ENCODE measurements around the gene ATP11B. TPM values are rescaled to one million over a fixed set of nuclear protein-coding genes. Genes with fewer than 3 reads are reported as not detected.

Gene ATP11B
- polyA plus RNA-seq, 3 donors: 11.1 to 25.1 (median 13.5) TPM

GRCh38 chr3:182913889-182914288, 120.6 kb downstream of the ATP11B start:
- no peak overlapping the region for H3K27ac ChIP-seq (ENCODE audit: low read depth in 1 of 2, low read length in 2 of 2)
- no peak for TF ChIP-seq CTCF (IDR thresholded peaks at IDR 0.05)
- no peak overlapping the region for H3K4me2 ChIP-seq (replicated peaks; ENCODE audit: extremely low read depth, low read length, poor library complexity, severe bottlenecking)
- H3K9me3 ChIP-seq (replicated peaks in 1 of 2; ENCODE audit: control insufficient read depth in 1 of 2, insufficient read depth in 1 of 2, low read length in 2 of 2): no peaks in the 10 kb centered on the region
- no peaks in the 10 kb centered on the region for H3K79me2 ChIP-seq (ENCODE audit: insufficient read depth, low read length)
- H3K4me1 ChIP-seq (ENCODE audit: control insufficient read depth in 1 of 2, insufficient read depth in 2 of 2, low read length in 2 of 2): no peaks in the 10 kb centered on the region
- no peak overlapping the region for H3K9ac ChIP-seq (ENCODE audit: insufficient read depth, low read length, poor library complexity, severe bottlenecking)
- peaks cover 30 to 91% of the 10 kb centered on the region in 2 donors for H3K36me3 ChIP-seq (replicated peaks in 1 of 2; ENCODE audit: control insufficient read depth in 1 of 2, insufficient read depth in 2 of 2, low read length in 2 of 2)
- H4K20me1 ChIP-seq (ENCODE audit: insufficient read depth, low read length): no peaks in the 10 kb centered on the region
- no peak overlapping the region for H2AFZ ChIP-seq (ENCODE audit: insufficient read depth, low read depth, low read length, poor library complexity, severe bottlenecking)
- Mint-ChIP-seq H3K27ac (no peak overlapping the region), H3K36me3 (peaks cover 49 to 59% of the 10 kb centered on the region in 2 donors), H3K4me1 (no peaks in the 10 kb centered on the region), H3K27me3 (ENCODE audit: low read depth in 3 of 3) (no peaks in the 10 kb centered on the region), H3K4me3 (no peak overlapping the region), H3K9me3 (no peaks in the 10 kb centered on the region)
- no peak overlapping the region for H3K4me3 ChIP-seq (replicated peaks in 1 of 3; ENCODE audit: low read depth in 2 of 3, low read length in 3 of 3)
- no peak for DNase-seq
- intact Hi-C loops (cut with micrococcal nuclease): no loop called here
- no peaks in the 10 kb centered on the region for H3K27me3 ChIP-seq (ENCODE audit: control insufficient read depth in 2 of 2, insufficient read depth in 2 of 2, low read length in 2 of 2)
- 29% methylated on average over 3 of the region's 4 CpGs for WGBS (ENCODE audit: insufficient coverage)

- Mint-ChIP-seq H3K4me3 (no peak overlapping the region), H3K4me1 (no peaks in the 10 kb centered on the region), H3K9me3 (no peaks in the 10 kb centered on the region), H3K27ac (no peak overlapping the region), H3K36me3 (peaks cover 49 to 59% of the 10 kb centered on the region in 2 donors), H3K27me3 (ENCODE audit: low read depth in 3 of 3) (no peaks in the 10 kb centered on the region)
- intact Hi-C loops (cut with micrococcal nuclease): no loop called here
- no peak overlapping the region for H3K27ac ChIP-seq (ENCODE audit: low read depth in 1 of 2, low read length in 2 of 2)
- peaks cover 29 to 93% of the 10 kb centered on the region in 2 donors for H3K36me3 ChIP-seq (replicated peaks in 1 of 2; ENCODE audit: control insufficient read depth in 1 of 2, insufficient read depth in 2 of 2, low read length in 2 of 2)
- H3K4me1 ChIP-seq (ENCODE audit: control insufficient read depth in 1 of 2, insufficient read depth in 2 of 2, low read length in 2 of 2): no peaks in the 10 kb centered on the region
- TF ChIP-seq CTCF (IDR thresholded peaks at IDR 0.05): no peak
- no peak overlapping the region for H2AFZ ChIP-seq (ENCODE audit: insufficient read depth, low read depth, low read length, poor library complexity, severe bottlenecking)
- H3K4me3 ChIP-seq (replicated peaks in 1 of 3; ENCODE audit: low read depth in 2 of 3, low read length in 3 of 3): no peak overlapping the region
- no peaks in the 10 kb centered on the region for H3K27me3 ChIP-seq (ENCODE audit: control insufficient read depth in 2 of 2, insufficient read depth in 2 of 2, low read length in 2 of 2)
- no peaks in the 10 kb centered on the region for H3K79me2 ChIP-seq (ENCODE audit: insufficient read depth, low read length)
- H3K4me2 ChIP-seq (replicated peaks; ENCODE audit: extremely low read depth, low read length, poor library complexity, severe bottlenecking): no peak overlapping the region
- DNase-seq: no peak
- H3K9ac ChIP-seq (ENCODE audit: insufficient read depth, low read length, poor library complexity, severe bottlenecking): no peak overlapping the region
- no CpG with 5 or more reads among the region's 1 CpG for WGBS (ENCODE audit: insufficient coverage)
- H3K9me3 ChIP-seq (replicated peaks in 1 of 2; ENCODE audit: control insufficient read depth in 1 of 2, insufficient read depth in 1 of 2, low read length in 2 of 2): no peaks in the 10 kb centered on the region
- H4K20me1 ChIP-seq (ENCODE audit: insufficient read depth, low read length): no peaks in the 10 kb centered on the region
Observed at GRCh38 chr3:182914341-182914740, 121.0 kb downstream of the ATP11B start.
